IMR-90 (cell line): ENCODE measurements around the gene SATL1. TPM values are rescaled to one million over a fixed set of nuclear protein-coding genes. Genes with fewer than 3 reads are reported as not detected.

Experiments
- ATAC-seq: fragments of 200-7000 bp; cut with Tn5 transposase; 2 replicates; pipeline ENCODE4 v1.9.1; 2020; ENCODE audit warnings: low read depth, mild to moderate bottlenecking, moderate library complexity
- BruUV-seq: library from RNA; stranded (reverse); fragments of 400-500 nt; replicated peaks from 2 replicates; lab custom pipeline; 2021; lab: Mats Ljungman, UMichigan
- CTCF ChIA-PET: fragments of 300-600 bp; formaldehyde crosslinking; extraction: SDS; loops from one replicate; lab custom pipeline; 2021; ENCODE audit warnings: antibody characterized with exemption; lab: Yijun Ruan, JAX
- POLR2A ChIA-PET: fragments of 300-600 bp; sonication (Branson Sonifier 250); formaldehyde crosslinking; loops from one replicate; lab custom pipeline; 2022; ENCODE audit warnings: antibody characterized with exemption; ENCODE audit not compliant: unreplicated experiment; lab: Charles Lee
- DNase-seq: peaks from one replicate; pipeline ENCODE4 v3.0.0; 2013
- H2AFZ ChIP-seq: replicated peaks from 2 replicates; pipeline ENCODE3; 2013; ENCODE audit warnings: low read length, mild to moderate bottlenecking; ENCODE audit not compliant: poor library complexity
- H2AK5ac ChIP-seq: 2 replicates; pipeline ENCODE4 v1.6.1; 2013; ENCODE audit warnings: low read depth, low read length, inconsistent platforms
- H2AK9ac ChIP-seq: replicated peaks from 2 replicates; pipeline ENCODE3; 2013; ENCODE audit warnings: mild to moderate bottlenecking, low read depth, low read length, moderate library complexity; ENCODE audit not compliant: poor library complexity
- H2BK120ac ChIP-seq: 2 replicates; pipeline ENCODE4 v1.6.1; 2013; ENCODE audit warnings: low read depth, low read length, inconsistent platforms
- H2BK15ac ChIP-seq: 3 replicates; pipeline ENCODE4 v1.6.1; 2013; ENCODE audit warnings: low read depth, low read length, inconsistent platforms
- H2BK20ac ChIP-seq: 2 replicates; pipeline ENCODE4 v1.6.1; 2013; ENCODE audit warnings: low read depth, mild to moderate bottlenecking, inconsistent platforms, low read length, moderate library complexity
- H2BK5ac ChIP-seq: 2 replicates; pipeline ENCODE4 v1.6.1; 2013; ENCODE audit warnings: mild to moderate bottlenecking, low read depth, low read length, inconsistent platforms; ENCODE audit not compliant: poor library complexity, severe bottlenecking
- H3K14ac ChIP-seq: replicated peaks from 2 replicates; pipeline ENCODE4 v1.6.1; 2013; ENCODE audit warnings: low read depth, low read length, inconsistent platforms
- H3K18ac ChIP-seq: 2 replicates; pipeline ENCODE4 v1.6.1; 2013; ENCODE audit warnings: low read depth, low read length, control low read depth
- H3K23ac ChIP-seq: 2 replicates; pipeline ENCODE4 v1.6.1; 2013; ENCODE audit warnings: low read depth, low read length, inconsistent platforms
- H3K27ac ChIP-seq: 2 replicates; pipeline ENCODE4 v1.5.1; 2013; ENCODE audit warnings: mild to moderate bottlenecking, control low read depth, low read length; ENCODE audit not compliant: insufficient read depth
- H3K27me3 ChIP-seq: 2 replicates; pipeline ENCODE4 v1.6.1; 2013; ENCODE audit warnings: low read length; ENCODE audit not compliant: control insufficient read depth, insufficient read depth
- H3K36me3 ChIP-seq: 2 replicates; pipeline ENCODE4 v1.6.1; 2013; ENCODE audit warnings: low read length, mixed read lengths; ENCODE audit not compliant: control insufficient read depth, insufficient read depth
- H3K4ac ChIP-seq: 2 replicates; pipeline ENCODE4 v1.6.1; 2013; ENCODE audit warnings: low read depth, low read length, inconsistent platforms
- H3K4me1 ChIP-seq: 2 replicates; pipeline ENCODE4 v1.6.1; 2013; ENCODE audit warnings: low read length, mixed read lengths; ENCODE audit not compliant: control insufficient read depth, insufficient read depth
- H3K4me2 ChIP-seq: 2 replicates; pipeline ENCODE4 v1.6.1; 2013; ENCODE audit warnings: low read depth, mild to moderate bottlenecking, control low read depth, low read length, moderate library complexity
- H3K4me3 ChIP-seq: 2 replicates; pipeline ENCODE4 v1.5.1; 2013; ENCODE audit warnings: low read depth, mild to moderate bottlenecking, control low read depth, low read length, moderate library complexity; ENCODE audit not compliant: insufficient read depth
- H3K56ac ChIP-seq: 2 replicates; pipeline ENCODE4 v1.6.1; 2013; ENCODE audit warnings: low read length, inconsistent platforms; ENCODE audit not compliant: insufficient read depth; ENCODE audit errors: extremely low read depth
- H3K79me1 ChIP-seq, 2 experiments: 2 replicates each; pipeline ENCODE4 v1.6.1; 2013; ENCODE audit warnings: low read length in 2 of 2, inconsistent platforms in 1 of 2, low read depth in 1 of 2
- H3K9ac ChIP-seq: 2 replicates; pipeline ENCODE4 v1.6.1; 2013; ENCODE audit warnings: low read depth, low read length, control low read depth
- H3K9me1 ChIP-seq: 2 replicates; pipeline ENCODE4 v1.6.1; 2013; ENCODE audit warnings: low read length, inconsistent platforms; ENCODE audit not compliant: insufficient read depth
- H3K9me3 ChIP-seq: 2 replicates; pipeline ENCODE4 v1.6.1; 2013; ENCODE audit warnings: low read length; ENCODE audit not compliant: control insufficient read depth, insufficient read depth
- H4K20me1 ChIP-seq: 2 replicates; pipeline ENCODE4 v1.6.1; 2013; ENCODE audit warnings: low read length, inconsistent platforms; ENCODE audit not compliant: insufficient read depth
- H4K5ac ChIP-seq: 2 replicates; pipeline ENCODE4 v1.6.1; 2013; ENCODE audit warnings: mild to moderate bottlenecking, low read depth, low read length, control low read depth
- H4K8ac ChIP-seq, 2 experiments: 2 replicates each; pipeline ENCODE4 v1.6.1; 2013; ENCODE audit warnings: low read depth in 2 of 2, low read length in 2 of 2, control low read depth in 1 of 2, inconsistent platforms in 1 of 2
- H4K91ac ChIP-seq: 2 replicates; pipeline ENCODE4 v1.6.1; 2013; ENCODE audit warnings: low read depth, low read length, inconsistent platforms; ENCODE audit not compliant: insufficient read depth
- BHLHE40 ChIP-seq: fragments of 150-350 bp; IDR thresholded peaks from 2 replicates; pipeline ENCODE4 v1.6.1; 2016; ENCODE audit warnings: mild to moderate bottlenecking, low read depth, low read length
- CEBPB ChIP-seq: IDR thresholded peaks from 2 replicates; pipeline ENCODE4 v1.6.1; 2012; ENCODE audit warnings: low read depth, low read length, improper control_type of control experiment
- CHD1 ChIP-seq: IDR thresholded peaks from 2 replicates; pipeline ENCODE4 v1.6.1; 2012; ENCODE audit warnings: low read depth, low read length, improper control_type of control experiment
- FOS ChIP-seq: fragments of 150-350 bp; IDR thresholded peaks from 2 replicates; pipeline ENCODE4 v1.6.1; 2016; ENCODE audit warnings: low read depth, low read length
- MAFK ChIP-seq: IDR thresholded peaks from 2 replicates; pipeline ENCODE4 v1.6.1; 2012; ENCODE audit warnings: low read depth, low read length, improper control_type of control experiment
- MAZ ChIP-seq: IDR thresholded peaks from 2 replicates; pipeline ENCODE4 v1.6.1; 2012; ENCODE audit warnings: low read depth, mild to moderate bottlenecking, low read length, improper control_type of control experiment, moderate library complexity, borderline replicate concordance
- MXI1 ChIP-seq: IDR thresholded peaks from 2 replicates; pipeline ENCODE4 v1.6.1; 2012; ENCODE audit warnings: low read depth, mild to moderate bottlenecking, low read length, moderate library complexity, borderline replicate concordance
- NFE2L2 ChIP-seq: fragments of 150-350 bp; IDR thresholded peaks from 2 replicates; pipeline ENCODE4 v1.6.1; 2016; ENCODE audit warnings: low read depth, mild to moderate bottlenecking, low read length
- POLR2A ChIP-seq: IDR thresholded peaks from 2 replicates; pipeline ENCODE4 v1.6.1; 2012; ENCODE audit warnings: mild to moderate bottlenecking, low read depth, low read length
- RAD21 ChIP-seq: IDR thresholded peaks from 2 replicates; pipeline ENCODE4 v1.6.1; 2012; ENCODE audit warnings: low read length, improper control_type of control experiment
- RCOR1 ChIP-seq: IDR thresholded peaks from 2 replicates; pipeline ENCODE4 v1.6.1; 2012; ENCODE audit warnings: mild to moderate bottlenecking, low read length, improper control_type of control experiment; ENCODE audit not compliant: insufficient replicate concordance
- RFX5 ChIP-seq: IDR thresholded peaks from 2 replicates; pipeline ENCODE4 v1.8.0; 2012; ENCODE audit warnings: low read depth, mild to moderate bottlenecking, low read length, moderate library complexity
- SMC3 ChIP-seq: fragments of 150-350 bp; IDR thresholded peaks from 2 replicates; pipeline ENCODE4 v1.6.1; 2016; ENCODE audit warnings: low read depth, mild to moderate bottlenecking, antibody characterized with exemption, low read length, moderate library complexity
- WGBS, 2 experiments: methylation state at CpG; one replicate each; pipeline versions ENCODE4 v1.1.5 to v1.1.7; 2013; ENCODE audit warnings: missing lambda C conversion rate in 2 of 2; ENCODE audit not compliant: insufficient read length in 1 of 2; ENCODE audit errors: extremely low coverage in 2 of 2; 5-methylcytosine and 5-hydroxymethylcytosine counted together
- dilution Hi-C: fragments of 300-500 bp; cut with HindIII; formaldehyde crosslinking; loops from one replicate; pipeline ENCODE4 v1.14.3; 2018; ENCODE audit warnings: low sequenced_read_pairs; ENCODE audit not compliant: unreplicated experiment
- in situ Hi-C: fragments of 300-500 bp; cut with MboI; formaldehyde crosslinking; loops from 3 replicates; pipeline ENCODE4 v1.14.3; 2019; ENCODE audit warnings: low sequenced_read_pairs, inconsistent platforms, mixed read lengths
- intact Hi-C: fragments of 100-400 bp; cut with micrococcal nuclease; formaldehyde crosslinking; loops from 2 replicates; pipeline ENCODE4 v1.10.0; 2022
- polyA plus RNA-seq, 3 experiments: library from polyadenylated mRNA; depleted of rRNA; stranded (reverse); fragments of >200 nt; gene quantifications; 2 replicates each; pipeline ENCODE4 v1.2.3, GENCODE V29; 2012; ENCODE audit warnings: low replicate concordance in 1 of 3
- total RNA-seq: library from RNA; depleted of rRNA; stranded (reverse); fragments of >200 nt; gene quantifications from 2 replicates; pipeline ENCODE4 v1.2.3, GENCODE V29; 2012
- TF ChIP-seq, protein P1 (sequence below): fragments of 150-350 bp; IDR thresholded peaks from 2 replicates; pipeline ENCODE4 v1.6.1; 2016; ENCODE audit warnings: low read depth, mild to moderate bottlenecking, low read length, moderate library complexity, borderline replicate concordance
- TF ChIP-seq, protein P2 (sequence below): fragments of 150-350 bp; IDR thresholded peaks from 2 replicates; pipeline ENCODE4 v1.6.1; 2017; ENCODE audit warnings: mild to moderate bottlenecking, antibody characterized with exemption, low read length, low read depth
- TF ChIP-seq, protein P3 (sequence below): conservative IDR thresholded peaks from 2 replicates; pipeline ENCODE4 v1.5.1; 2012; ENCODE audit warnings: mild to moderate bottlenecking, low read depth, low read length, improper control_type of control experiment

Gene SATL1
- total and polyA plus RNA-seq, 2 of the 4 experiments (the other 2 are of a cell fraction): not detected

DNA sequence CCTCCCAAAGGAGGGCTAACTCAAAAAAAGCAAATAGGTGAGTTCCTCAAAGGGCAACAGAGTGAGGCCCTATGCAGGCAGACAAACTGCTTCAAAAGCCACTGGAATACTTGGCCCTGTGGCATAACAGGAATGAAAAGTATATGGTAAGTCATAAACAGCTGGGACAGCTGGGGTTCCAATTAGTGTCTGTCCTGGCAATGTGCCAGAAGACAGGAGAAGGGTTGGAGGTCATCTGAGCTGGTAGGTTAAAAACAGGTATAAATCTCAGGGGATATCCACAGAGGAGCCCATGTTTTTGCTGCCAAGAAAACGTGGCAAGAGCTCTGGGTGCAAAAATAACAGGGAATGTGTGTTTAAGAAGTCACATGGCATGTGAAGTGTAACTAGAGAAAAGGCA lies 128.3 kb downstream of the SATL1 start:
- no peak overlapping the region for H3K18ac ChIP-seq
- no peak overlapping the region for H3K4ac ChIP-seq
- H3K56ac ChIP-seq: no peak overlapping the region
- H3K9me3 ChIP-seq: no peaks in the 10 kb centered on the region
- H2AK9ac ChIP-seq: no peak overlapping the region
- no peaks in the 10 kb centered on the region for H3K36me3 ChIP-seq
- H3K27me3 ChIP-seq: no peaks in the 10 kb centered on the region
- DNase-seq (no peak), ATAC-seq (no peak)
- TF ChIP-seq SMC3 (no peak), MAFK (no peak), RFX5 (no peak), RAD21 (no peak), BHLHE40 (no peak), NFE2L2 (no peak), POLR2A (no peak), MXI1 (no peak), MAZ (no peak), CHD1 (no peak), FOS (no peak), CEBPB (no peak), RCOR1 (no peak)
- TF ChIP-seq, protein P1, sequence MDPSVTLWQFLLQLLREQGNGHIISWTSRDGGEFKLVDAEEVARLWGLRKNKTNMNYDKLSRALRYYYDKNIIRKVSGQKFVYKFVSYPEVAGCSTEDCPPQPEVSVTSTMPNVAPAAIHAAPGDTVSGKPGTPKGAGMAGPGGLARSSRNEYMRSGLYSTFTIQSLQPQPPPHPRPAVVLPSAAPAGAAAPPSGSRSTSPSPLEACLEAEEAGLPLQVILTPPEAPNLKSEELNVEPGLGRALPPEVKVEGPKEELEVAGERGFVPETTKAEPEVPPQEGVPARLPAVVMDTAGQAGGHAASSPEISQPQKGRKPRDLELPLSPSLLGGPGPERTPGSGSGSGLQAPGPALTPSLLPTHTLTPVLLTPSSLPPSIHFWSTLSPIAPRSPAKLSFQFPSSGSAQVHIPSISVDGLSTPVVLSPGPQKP: no peak
- TF ChIP-seq, protein P2, sequence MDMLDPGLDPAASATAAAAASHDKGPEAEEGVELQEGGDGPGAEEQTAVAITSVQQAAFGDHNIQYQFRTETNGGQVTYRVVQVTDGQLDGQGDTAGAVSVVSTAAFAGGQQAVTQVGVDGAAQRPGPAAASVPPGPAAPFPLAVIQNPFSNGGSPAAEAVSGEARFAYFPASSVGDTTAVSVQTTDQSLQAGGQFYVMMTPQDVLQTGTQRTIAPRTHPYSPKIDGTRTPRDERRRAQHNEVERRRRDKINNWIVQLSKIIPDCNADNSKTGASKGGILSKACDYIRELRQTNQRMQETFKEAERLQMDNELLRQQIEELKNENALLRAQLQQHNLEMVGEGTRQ: no peak
- TF ChIP-seq, protein P3, sequence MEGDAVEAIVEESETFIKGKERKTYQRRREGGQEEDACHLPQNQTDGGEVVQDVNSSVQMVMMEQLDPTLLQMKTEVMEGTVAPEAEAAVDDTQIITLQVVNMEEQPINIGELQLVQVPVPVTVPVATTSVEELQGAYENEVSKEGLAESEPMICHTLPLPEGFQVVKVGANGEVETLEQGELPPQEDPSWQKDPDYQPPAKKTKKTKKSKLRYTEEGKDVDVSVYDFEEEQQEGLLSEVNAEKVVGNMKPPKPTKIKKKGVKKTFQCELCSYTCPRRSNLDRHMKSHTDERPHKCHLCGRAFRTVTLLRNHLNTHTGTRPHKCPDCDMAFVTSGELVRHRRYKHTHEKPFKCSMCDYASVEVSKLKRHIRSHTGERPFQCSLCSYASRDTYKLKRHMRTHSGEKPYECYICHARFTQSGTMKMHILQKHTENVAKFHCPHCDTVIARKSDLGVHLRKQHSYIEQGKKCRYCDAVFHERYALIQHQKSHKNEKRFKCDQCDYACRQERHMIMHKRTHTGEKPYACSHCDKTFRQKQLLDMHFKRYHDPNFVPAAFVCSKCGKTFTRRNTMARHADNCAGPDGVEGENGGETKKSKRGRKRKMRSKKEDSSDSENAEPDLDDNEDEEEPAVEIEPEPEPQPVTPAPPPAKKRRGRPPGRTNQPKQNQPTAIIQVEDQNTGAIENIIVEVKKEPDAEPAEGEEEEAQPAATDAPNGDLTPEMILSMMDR: no peak
- WGBS, 2 experiments: no CpG with 5 or more reads among the region's 1 CpG
- H3K4me3 ChIP-seq: no peak overlapping the region
- dilution Hi-C loops: loop anchor here (25.0 kb wide), 1 partner anchor 422 kb away; no protein-coding TSS in a partner anchor
- BruUV-seq: no TSS peak
- H2BK15ac ChIP-seq: no peak overlapping the region
- ChIA-PET POLR2A (no interaction called here), CTCF (no interaction called here)
- no peak overlapping the region for H3K9ac ChIP-seq
- no peaks in the 10 kb centered on the region for H4K20me1 ChIP-seq
- no peak overlapping the region for H2BK5ac ChIP-seq
- intact Hi-C loops: no loop called here
- no peak overlapping the region for H2AFZ ChIP-seq
- H3K79me1 ChIP-seq: no peaks in the 10 kb centered on the region
- no peak overlapping the region for H2BK120ac ChIP-seq
- H3K14ac ChIP-seq: no peak overlapping the region
- H2AK5ac ChIP-seq: no peak overlapping the region
- H3K4me2 ChIP-seq: no peak overlapping the region
- no peak overlapping the region for H2BK20ac ChIP-seq
- H3K27ac ChIP-seq: no peak overlapping the region
- no peak overlapping the region for H4K91ac ChIP-seq
- H3K4me1 ChIP-seq: no peaks in the 10 kb centered on the region
- no peak overlapping the region for H3K23ac ChIP-seq
- H4K8ac ChIP-seq: no peak overlapping the region
- no peaks in the 10 kb centered on the region; the same call in 1 of the 2 replicates for H3K9me1 ChIP-seq
- in situ Hi-C loops: loop anchor here (10.0 kb wide), 1 partner anchor 430 kb away; no protein-coding TSS in a partner anchor
- no peak overlapping the region for H4K5ac ChIP-seq
